ENCODE data around the gene COLGALT1.

Gene COLGALT1

DNA sequence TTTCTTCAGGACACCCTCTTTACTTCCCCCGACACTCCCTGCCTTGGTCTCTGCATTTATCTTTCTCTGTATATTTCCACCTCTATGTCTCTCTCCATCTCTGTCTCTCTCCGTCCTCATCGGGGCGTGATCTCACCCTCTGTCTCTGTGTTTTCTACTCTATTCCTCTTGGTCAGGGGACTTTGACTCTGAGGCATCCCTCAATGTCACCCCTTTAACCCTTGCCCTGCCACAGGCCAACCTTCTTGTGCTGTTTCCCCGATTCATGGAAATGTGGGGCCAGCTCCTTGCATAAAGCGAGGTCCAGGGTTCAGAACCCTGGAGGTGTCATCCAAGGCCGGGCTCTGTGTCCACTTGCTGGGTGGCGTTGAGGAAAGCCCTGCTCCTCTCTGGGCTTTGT is 46.8 kb downstream of the COLGALT1 start:
- DNase-seq: no peak

DNA sequence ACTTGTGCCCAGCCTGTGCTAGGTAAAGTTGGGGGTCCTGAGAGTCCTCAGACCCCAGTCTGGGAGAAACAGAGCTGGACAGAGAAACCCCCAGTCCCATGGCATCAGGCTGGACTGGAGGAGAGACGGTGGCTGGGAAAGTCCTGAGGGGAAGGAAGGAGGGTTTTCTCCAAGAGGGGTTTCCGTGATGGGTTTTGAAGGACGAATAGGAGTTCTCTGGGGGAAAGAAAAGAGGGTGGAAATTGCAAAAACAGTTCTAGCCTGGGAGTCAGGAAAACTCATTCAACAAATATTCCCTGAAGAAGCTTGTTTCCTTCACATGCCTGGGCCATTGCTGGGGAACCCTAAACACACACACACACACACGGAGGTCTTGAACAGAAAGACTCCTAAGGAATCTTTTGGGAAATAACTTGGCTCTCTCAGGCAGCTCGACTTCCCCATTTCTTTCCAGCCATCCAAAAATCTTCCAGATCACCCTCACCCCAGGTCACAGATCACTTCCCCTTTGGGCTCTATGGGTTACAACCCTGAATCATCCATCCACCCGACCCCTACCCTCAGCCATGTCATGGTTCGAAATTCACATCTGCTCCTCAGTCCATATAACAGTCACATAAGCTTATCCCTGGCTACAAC is 47.5 kb downstream of the COLGALT1 start:
- DNase-seq: no peak

GRCh38 chr19:17604372-17605025 is 49.0 kb downstream of the COLGALT1 start:
- DNase-seq: no peak

DNA sequence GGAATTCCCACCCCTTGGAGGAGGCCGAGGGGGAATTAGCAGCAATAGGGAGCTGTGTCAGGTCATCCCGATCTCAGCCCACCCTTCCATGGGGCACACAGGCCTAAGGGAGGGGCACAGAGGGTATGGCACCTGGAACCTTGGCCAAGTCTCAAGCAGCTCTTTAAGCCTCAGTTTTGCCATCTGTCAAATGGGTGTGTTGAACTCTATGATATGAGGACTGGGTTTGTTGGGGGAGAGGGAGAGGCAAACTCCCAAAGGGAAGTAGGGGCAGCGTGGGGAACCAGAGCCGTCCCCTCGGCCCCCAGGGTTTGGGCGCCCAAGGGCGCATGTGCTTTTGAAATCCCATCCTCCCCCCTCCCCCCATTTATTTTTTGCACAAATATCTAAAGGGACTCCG is 49.7 kb downstream of the COLGALT1 start:
- no peak for DNase-seq

GRCh38 chr19:17605761-17606589 is 50.5 kb downstream of the COLGALT1 start:
- peak; percentile 87 to 88 for DNase-seq

GRCh38 chr19:17606590-17607185 is 51.2 kb downstream of the COLGALT1 start:
- DNase-seq: no peak

GRCh38 chr19:17607936-17608335 is 52.5 kb downstream of the COLGALT1 start:
- no peak for DNase-seq

DNA sequence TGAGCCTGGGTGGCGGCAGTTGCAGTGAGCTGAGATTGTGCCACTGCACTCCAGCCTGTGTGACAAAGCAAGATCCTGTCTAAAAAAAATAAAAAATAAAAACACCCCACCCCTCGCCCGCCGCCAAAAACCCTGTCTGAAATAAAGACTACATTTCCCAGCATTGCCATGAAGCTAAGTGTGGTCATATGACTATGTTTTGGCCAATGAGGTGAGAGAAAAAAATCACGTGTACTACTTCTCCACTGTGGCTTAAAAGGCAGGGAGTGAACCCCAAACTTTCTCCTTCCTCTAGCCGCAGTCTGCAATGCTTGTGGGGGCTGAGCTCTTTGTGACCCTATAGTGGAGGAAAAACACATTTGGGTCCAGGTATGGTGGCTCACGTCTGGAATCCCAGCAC is 54.9 kb downstream of the COLGALT1 start:
- DNase-seq: no peak

- DNase-seq: no peak
Measured at GRCh38 chr19:17611462-17612244, 56.2 kb downstream of the COLGALT1 start.

DNA sequence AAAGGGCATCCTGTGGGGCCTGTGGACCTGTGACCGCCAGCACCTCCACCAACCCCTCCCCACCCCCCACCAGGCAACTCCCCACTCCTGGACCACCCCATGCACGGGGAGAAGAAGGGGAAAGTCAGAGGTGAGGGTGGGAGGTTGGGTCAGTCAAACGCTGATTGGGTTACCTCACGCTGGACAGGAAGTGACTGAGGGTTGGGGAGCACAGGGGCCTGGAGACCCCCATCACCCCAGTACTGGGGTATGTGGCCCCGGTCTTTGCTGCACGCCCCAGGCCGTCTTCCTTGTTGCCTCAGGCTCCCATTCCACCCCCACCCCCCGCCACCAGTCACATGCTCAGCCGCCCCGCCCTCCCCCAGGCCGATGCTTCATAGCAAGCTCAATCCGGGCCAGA is 59.0 kb downstream of the COLGALT1 start:
- no peak for DNase-seq

- no peak for DNase-seq
Measured at GRCh38 chr19:17615889-17616685, 60.6 kb downstream of the COLGALT1 start.

DNA sequence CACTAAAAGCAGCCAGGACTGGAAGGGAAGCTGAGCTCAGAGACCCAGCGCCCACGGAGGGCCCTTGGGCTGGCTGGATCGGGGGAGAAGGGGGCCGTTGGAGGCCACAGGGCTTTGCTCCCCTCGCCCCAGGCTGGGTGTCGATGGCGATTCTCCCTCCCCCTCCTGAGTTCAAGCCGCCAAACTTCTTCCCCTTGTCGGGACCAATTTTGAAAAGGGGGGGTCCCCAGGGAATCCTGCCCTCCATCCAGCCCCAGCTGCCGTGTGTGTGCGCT is 61.2 kb downstream of the COLGALT1 start:
- DNase-seq: no peak

DNA sequence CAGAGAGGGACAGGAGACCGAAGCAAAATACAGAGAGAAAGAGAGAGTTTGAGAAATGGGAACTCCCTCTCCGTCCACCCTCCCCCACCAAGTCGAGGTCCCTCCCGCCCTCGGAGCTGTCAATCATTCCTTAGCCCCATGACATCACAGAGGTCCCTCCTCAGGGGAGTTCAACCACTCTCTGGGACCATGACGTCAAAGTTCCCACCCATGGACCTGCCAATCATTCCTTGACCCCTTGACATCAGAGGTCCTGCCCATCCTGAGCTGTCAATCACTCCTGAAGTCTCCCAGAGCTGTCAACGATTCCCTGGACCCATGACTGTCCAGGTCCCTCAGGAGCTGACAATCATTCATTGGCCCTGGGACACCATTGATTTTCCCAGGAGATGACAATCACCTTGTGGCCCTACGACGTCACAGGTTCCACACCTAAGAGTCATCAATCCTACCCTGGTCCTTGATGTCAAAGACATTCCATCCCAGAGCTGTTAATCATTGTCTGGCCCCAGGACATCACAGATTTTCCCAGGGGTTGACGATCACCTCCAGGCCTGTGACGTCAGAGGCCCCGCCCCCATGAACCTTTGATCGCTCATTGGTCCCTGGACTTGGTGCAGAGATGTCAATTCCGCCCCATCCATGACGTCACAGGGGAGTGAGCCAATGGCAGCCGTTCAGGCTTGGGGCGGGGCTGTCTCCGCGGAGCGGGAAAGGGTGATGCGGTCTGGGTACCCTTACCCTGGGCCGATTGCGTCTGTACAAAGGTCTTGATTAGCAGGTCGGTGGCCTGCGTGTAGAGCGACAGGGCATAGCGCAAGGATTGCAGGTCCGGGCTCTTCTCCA is 61.7 kb downstream of the COLGALT1 start:
- peak in 1 of 2 experiments; percentile 41 for DNase-seq

DNA sequence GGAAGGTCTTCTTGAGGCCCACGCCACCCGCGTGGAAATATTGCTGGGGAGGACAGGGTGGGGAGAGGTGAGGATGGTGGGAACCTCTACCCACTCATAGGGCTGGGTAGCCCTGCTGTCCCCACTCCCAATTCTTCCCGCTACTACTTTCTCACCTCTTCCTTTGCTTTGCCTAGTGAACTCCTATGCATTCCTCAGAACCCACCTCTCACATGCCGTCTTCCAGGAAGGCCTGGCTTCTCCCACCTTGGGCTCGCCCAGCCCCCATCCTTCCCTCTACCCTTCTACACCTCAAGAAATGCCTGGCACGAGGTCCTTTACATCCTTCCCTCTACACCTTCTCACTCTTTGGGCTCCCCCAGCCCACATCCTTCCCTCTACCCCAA is 62.4 kb downstream of the COLGALT1 start:
- DNase-seq: no peak

- DNase-seq: no peak
Measured at GRCh38 chr19:17618281-17618903, 62.9 kb downstream of the COLGALT1 start.

DNA sequence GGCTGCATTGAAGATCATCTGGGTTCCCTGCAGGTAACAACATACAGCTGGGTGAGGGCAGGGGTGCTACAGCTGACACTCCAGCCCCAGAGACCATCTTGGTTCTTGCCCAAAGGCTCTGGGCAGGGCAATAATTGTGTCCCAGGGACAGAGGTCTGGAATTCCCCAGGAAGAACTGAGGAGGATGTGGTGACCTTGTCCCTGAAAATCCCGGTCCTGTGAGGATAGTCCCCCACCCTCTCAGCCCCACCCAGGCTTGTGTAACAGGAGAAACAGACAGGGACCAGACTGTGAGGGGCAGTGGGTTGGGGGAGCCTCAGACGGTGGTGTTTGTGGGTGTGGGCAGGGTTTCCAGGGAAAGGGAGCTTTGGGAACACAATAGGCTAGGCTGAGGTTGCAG is 63.5 kb downstream of the COLGALT1 start:
- DNase-seq: no peak

- DNase-seq: no peak
Measured at GRCh38 chr19:17620696-17621095, 65.2 kb downstream of the COLGALT1 start.

DNA sequence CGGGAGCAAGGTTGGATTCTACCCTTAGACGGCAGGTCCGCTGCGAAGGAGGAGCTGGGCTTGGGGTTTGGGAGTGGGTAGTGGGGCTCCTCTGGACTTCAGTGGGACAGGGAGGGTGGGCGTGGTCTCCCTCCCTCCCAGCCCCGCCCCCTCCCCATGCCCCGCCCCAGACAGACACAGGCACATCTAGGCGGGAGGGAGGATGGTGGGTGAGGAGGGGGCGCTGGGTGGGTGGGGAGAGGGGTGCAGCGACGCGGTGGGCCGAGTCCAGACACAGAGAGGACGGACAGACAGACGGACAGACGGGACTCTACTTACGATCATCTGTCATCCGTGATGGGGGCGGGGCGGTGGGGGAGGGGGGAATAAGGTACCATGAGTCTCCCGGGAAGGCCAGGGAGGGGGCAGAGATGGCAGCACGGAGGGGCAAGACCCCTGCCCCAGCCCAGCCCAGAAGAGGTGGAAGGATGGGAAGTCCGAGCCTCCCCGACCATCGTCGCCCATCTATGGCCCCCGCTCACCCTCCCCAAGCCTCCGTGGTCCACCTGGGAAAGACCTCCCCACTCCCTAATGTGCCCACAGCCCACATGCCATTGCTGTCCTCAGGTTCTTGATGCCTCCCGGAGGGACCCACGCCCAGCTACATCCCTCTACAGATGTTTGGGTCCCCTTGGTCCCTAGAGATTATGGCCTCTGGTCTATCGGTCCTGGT is 67.9 kb downstream of the COLGALT1 start:
- DNase-seq: no peak

- no peak for DNase-seq
Measured at GRCh38 chr19:17624314-17624991, 69.0 kb downstream of the COLGALT1 start.
